PFSK-1 (cell line): Measurements from ENCODE around the gene APOL1.

Source experiments
- FOXP2 ChIP-seq: optimal IDR thresholded peaks from 2 replicates; pipeline ENCODE3; 2011; ENCODE audit warnings: borderline replicate concordance, control low read depth, inconsistent platforms; ENCODE audit not compliant: insufficient read depth; ENCODE audit errors: extremely low read length, extremely low read depth
- POLR2AphosphoS5 ChIP-seq: IDR thresholded peaks from 2 replicates; pipeline ENCODE4 v1.6.1; 2012; ENCODE audit warnings: low read depth, mild to moderate bottlenecking, control low read depth, low read length, moderate library complexity
- SIN3A ChIP-seq: IDR thresholded peaks from 2 replicates; pipeline ENCODE4 v1.6.1; 2012; ENCODE audit warnings: mild to moderate bottlenecking, low read length, moderate library complexity, borderline replicate concordance; ENCODE audit not compliant: insufficient read depth
- TAF1 ChIP-seq: IDR thresholded peaks from 2 replicates; pipeline ENCODE4 v1.6.1; 2012; ENCODE audit warnings: low read length, control low read depth, borderline replicate concordance; ENCODE audit not compliant: insufficient read depth
- TF ChIP-seq, protein P1 (sequence below), 2 experiments: IDR thresholded peaks; 2 replicates each; pipeline versions ENCODE4 v1.6.1 to v1.8.0; 2011 to 2012; ENCODE audit warnings: low read depth in 2 of 2, low read length in 2 of 2, control low read depth in 1 of 2, inconsistent platforms in 1 of 2, mild to moderate bottlenecking in 1 of 2, moderate library complexity in 1 of 2; ENCODE audit not compliant: insufficient read depth in 1 of 2

The APOL1 gene

GRCh38 chr22:36208162-36208765 is 44.7 kb upstream of the APOL1 start:
- TF ChIP-seq FOXP2, result no peak
- TF ChIP-seq, protein P1, sequence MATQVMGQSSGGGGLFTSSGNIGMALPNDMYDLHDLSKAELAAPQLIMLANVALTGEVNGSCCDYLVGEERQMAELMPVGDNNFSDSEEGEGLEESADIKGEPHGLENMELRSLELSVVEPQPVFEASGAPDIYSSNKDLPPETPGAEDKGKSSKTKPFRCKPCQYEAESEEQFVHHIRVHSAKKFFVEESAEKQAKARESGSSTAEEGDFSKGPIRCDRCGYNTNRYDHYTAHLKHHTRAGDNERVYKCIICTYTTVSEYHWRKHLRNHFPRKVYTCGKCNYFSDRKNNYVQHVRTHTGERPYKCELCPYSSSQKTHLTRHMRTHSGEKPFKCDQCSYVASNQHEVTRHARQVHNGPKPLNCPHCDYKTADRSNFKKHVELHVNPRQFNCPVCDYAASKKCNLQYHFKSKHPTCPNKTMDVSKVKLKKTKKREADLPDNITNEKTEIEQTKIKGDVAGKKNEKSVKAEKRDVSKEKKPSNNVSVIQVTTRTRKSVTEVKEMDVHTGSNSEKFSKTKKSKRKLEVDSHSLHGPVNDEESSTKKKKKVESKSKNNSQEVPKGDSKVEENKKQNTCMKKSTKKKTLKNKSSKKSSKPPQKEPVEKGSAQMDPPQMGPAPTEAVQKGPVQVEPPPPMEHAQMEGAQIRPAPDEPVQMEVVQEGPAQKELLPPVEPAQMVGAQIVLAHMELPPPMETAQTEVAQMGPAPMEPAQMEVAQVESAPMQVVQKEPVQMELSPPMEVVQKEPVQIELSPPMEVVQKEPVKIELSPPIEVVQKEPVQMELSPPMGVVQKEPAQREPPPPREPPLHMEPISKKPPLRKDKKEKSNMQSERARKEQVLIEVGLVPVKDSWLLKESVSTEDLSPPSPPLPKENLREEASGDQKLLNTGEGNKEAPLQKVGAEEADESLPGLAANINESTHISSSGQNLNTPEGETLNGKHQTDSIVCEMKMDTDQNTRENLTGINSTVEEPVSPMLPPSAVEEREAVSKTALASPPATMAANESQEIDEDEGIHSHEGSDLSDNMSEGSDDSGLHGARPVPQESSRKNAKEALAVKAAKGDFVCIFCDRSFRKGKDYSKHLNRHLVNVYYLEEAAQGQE (IDR thresholded peaks at IDR 0.05; ENCODE audit: insufficient read depth in 1 of 2, low read depth in 2 of 2, low read length in 2 of 2), result no peak
- no peak for TF ChIP-seq SIN3A
- no peak for TF ChIP-seq POLR2AphosphoS5
- TF ChIP-seq TAF1, result no peak

DNA sequence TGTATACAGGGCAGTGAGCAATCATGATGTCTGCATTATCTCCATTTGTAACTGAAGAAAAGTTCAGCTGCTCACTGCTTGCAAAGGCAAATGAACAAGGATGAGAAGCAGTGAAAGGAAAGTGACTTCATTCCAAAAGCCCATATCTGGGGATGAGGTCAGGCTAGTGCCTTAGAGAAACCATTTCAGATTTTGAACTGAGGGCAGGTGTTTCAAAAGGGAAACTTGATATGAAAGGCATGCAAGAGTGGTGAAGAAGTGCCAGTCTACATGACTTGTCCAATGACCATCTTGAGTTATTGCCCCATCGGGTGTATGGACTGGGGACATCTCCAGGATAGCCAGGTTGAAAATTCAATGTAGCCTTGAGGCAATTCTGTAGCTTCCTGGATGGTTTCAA is 44.0 kb upstream of the APOL1 start:
- TF ChIP-seq, protein P1 (IDR thresholded peaks at IDR 0.05; ENCODE audit: insufficient read depth in 1 of 2, low read depth in 2 of 2, low read length in 2 of 2), result no peak

GRCh38 chr22:36210224-36210623 is 42.7 kb upstream of the APOL1 start:
- no peak for TF ChIP-seq FOXP2
- TF ChIP-seq SIN3A, result no peak
- no peak for TF ChIP-seq POLR2AphosphoS5
- TF ChIP-seq, protein P1 (IDR thresholded peaks at IDR 0.05; ENCODE audit: insufficient read depth in 1 of 2, low read depth in 2 of 2, low read length in 2 of 2), result no peak
- TF ChIP-seq TAF1, result no peak

DNA sequence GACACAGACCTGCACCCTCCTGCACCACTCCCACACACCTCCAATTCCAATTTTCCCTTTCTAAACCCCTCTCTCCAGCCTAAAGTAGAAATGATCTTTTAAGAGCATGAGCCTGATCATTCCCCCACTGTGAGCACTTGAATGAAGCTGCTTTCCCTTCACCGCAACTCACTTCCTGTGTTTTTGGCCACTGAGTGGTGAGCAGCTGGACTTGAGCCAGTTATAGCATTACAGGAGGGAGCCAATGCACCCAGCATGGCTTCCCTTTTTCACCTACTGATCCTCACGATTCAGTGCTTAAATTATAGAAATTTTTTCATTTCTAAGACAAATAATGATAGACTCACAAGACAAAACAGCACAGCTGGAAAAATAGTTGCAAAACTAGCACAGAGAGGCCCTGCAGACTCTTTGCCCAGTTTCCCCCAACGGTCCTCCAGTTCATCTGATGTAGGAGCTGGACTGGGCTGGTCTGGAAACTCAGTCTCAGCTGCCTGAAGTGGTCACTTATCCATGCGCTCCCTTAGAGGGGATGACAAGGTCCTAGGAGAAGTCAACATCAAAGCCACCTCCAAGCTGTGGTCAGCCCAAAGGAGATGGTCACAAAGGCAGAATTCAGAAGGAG is 41.6 kb upstream of the APOL1 start:
- TF ChIP-seq TAF1 (no peak), POLR2AphosphoS5 (no peak), FOXP2 (no peak), SIN3A (no peak)
- TF ChIP-seq, protein P1 (IDR thresholded peaks at IDR 0.05; ENCODE audit: insufficient read depth in 1 of 2, low read depth in 2 of 2, low read length in 2 of 2), result no peak

GRCh38 chr22:36212901-36213300 is 40.0 kb upstream of the APOL1 start:
- TF ChIP-seq SIN3A, result no peak
- TF ChIP-seq, protein P1 (IDR thresholded peaks at IDR 0.05; ENCODE audit: insufficient read depth in 1 of 2, low read depth in 2 of 2, low read length in 2 of 2), result no peak
- TF ChIP-seq TAF1, result no peak
- no peak for TF ChIP-seq POLR2AphosphoS5
